Prostate gland (tissue), 2 donors: ENCODE results near the gene DSCAM.

Experiments
- CTCF ChIP-seq, 4 experiments: fragments of 200-600 bp in 2 of 4; fragments of 450-650 bp in 2 of 4; sonication (generic) in 2 of 4; IDR thresholded peaks; 1 replicate in 3 of 4; 2 replicates in 1 of 4; pipeline ENCODE4 v1.5.1; 2016 to 2019; ENCODE audit warnings: antibody characterized with exemption in 4 of 4, mild to moderate bottlenecking in 2 of 4, moderate library complexity in 2 of 4
- POLR2A ChIP-seq: fragments of 450-650 bp; IDR thresholded peaks from one replicate; pipeline ENCODE4 v1.6.1; 2016; ENCODE audit warnings: antibody characterized with exemption, mild to moderate bottlenecking
- POLR2AphosphoS5 ChIP-seq: sonication (generic); formaldehyde crosslinking; IDR thresholded peaks from one replicate; pipeline ENCODE4 v1.6.1; 2017; ENCODE audit warnings: antibody characterized with exemption

DNA sequence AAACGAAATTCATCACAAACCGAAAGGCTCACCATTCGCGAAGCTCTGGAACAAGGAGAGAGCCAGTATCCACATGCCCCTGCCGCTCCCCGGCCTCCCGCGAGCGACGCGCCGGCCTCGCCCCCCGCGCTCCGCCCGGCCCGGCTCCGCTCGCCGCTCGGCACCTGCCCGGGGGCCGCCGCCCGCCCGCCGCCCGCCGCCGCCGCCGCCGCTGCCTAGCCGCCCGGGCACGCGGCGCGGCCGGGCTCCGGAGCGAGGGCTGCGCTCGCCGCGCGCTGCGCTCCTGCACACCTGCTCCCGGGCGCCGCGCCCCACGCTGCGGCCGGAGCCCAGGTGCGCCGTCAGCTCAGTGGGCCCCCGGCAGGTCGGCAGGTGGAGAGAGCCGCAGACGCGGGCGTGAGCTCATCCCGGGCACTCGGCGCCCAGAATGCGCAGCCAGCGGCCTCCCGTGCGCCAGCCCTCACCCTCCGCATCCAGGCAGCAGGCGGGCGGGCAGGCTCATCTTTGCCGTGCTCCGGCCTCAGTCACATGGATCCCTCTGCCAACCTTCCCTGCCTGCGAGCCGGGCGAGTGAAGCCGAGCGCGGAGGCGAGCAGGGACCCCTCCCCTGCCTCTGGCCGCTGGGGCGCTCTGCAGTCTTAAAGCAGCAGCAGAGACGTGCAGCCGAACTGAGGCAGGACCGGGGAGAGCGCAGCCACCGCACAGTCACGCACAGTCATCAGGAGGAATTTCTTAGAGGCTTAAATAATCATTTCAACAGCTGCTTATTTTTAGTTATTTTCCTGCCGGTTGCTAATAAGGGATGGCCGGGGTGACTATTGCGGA lies at the start of gene DSCAM:
- TF ChIP-seq POLR2AphosphoS5 (no peak), POLR2A (no peak), CTCF (IDR thresholded peaks at IDR 0.05) (no peak)
